Body of pancreas (tissue), 4 donors: Measurements from ENCODE around the gene MROH9. TPM values are rescaled to one million over a fixed set of nuclear protein-coding genes. Genes with fewer than 3 reads are reported as not detected.
"Not testable (repeated sequence)": the region's sequence is repeated elsewhere in the genome, so short reads cannot be mapped to it uniquely, and the experiment has no call there.

Source experiments
- ATAC-seq: fragments of 150-250 bp; one replicate; pipeline ENCODE4 v1.9.1; 2016
- DNase-seq, 4 donors: peaks; one replicate each; pipeline ENCODE4 v3.0.0-alpha.2; 2019
- H3K27ac ChIP-seq, 4 donors: fragments of 200-600 bp; sonication (generic); 1 replicate in 3 of 4; 2 replicates in 1 of 4; pipeline versions ENCODE4 v1.5.1 to v1.6.1; 2016 to 2019; ENCODE audit warnings: mild to moderate bottlenecking in 1 of 4, mixed read lengths in 1 of 4, moderate library complexity in 1 of 4
- H3K27me3 ChIP-seq, 2 donors: fragments of 200-600 bp; sonication (generic); one replicate each; pipeline ENCODE4 v1.6.0; 2016; ENCODE audit warnings: mild to moderate bottlenecking in 1 of 2
- H3K36me3 ChIP-seq, 2 donors: fragments of 200-600 bp; sonication (generic); replicated peaks in 1 of 2; 2 replicates each; pipeline ENCODE4 v1.5.1; 2016; ENCODE audit warnings: low read depth in 2 of 2; ENCODE audit not compliant: insufficient read depth in 1 of 2
- H3K4me1 ChIP-seq: fragments of 200-600 bp; sonication (generic); one replicate; pipeline ENCODE4 v1.6.0; 2016
- H3K4me3 ChIP-seq, 2 donors: fragments of 200-600 bp; sonication (generic); 1 replicate in 1 of 2; 2 replicates in 1 of 2; pipeline ENCODE4 v1.5.1; 2016 to 2019
- H3K9me3 ChIP-seq, 3 donors: fragments of 200-600 bp; sonication (generic); 1 replicate in 2 of 3; 2 replicates in 1 of 3; pipeline ENCODE4 v1.5.1; 2016
- POLR2A ChIP-seq, 3 donors: fragments of 450-650 bp; IDR thresholded peaks; one replicate each; pipeline ENCODE4 v1.6.1; 2016; ENCODE audit warnings: antibody characterized with exemption in 3 of 3, mild to moderate bottlenecking in 2 of 3
- WGBS, 2 donors: methylation state at CpG; one replicate each; pipeline ENCODE4 v1.1.5; 2017; 5-methylcytosine and 5-hydroxymethylcytosine counted together
- intact Hi-C: fragments of 100-400 bp; cut with DNase I; formaldehyde crosslinking; loops from one replicate; pipeline ENCODE4 v1.15.1; 2023
- total RNA-seq, 2 donors: library from RNA; depleted of rRNA; stranded (reverse); fragments of >200 nt; gene quantifications; one replicate each; pipeline ENCODE4 v1.1.0, GENCODE V29; 2016
- TF ChIP-seq, protein P1 (sequence below), 7 experiments: fragments of 450-650 bp in 4 of 7; fragments of 200-600 bp in 3 of 7; sonication (generic) in 3 of 7; IDR thresholded peaks; one replicate each; pipeline ENCODE4 v1.5.1; 2016 to 2019; ENCODE audit warnings: antibody characterized with exemption in 7 of 7

Gene MROH9
- total RNA-seq, 2 donors from 2014 or later: not detected

DNA sequence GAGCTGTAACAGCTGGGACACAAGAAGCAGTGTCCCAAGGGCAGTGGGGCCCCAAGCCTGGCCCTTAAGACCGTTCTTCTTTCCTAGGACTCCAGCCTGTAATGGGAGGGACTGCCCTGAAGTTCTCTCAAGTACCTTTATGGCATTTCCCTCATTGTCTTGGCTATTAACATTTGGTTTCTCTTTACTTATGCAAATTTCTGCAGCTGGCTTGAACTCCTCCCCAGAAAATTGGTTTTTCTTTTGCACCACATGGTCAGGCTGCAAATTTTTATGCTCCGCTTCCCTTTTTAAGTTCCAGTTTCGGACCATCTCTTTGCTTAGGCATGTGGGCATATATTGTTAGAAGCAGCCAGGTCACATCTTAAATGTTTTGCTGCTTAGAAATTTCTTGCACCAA lies 3.1 kb upstream of the MROH9 start:
- no peak for DNase-seq
- H3K27ac ChIP-seq: no peak overlapping the region
- no peaks in the 10 kb centered on the region for H3K27me3 ChIP-seq
- no peak for ATAC-seq
- H3K4me1 ChIP-seq: no peaks in the 10 kb centered on the region
- no peaks in the 10 kb centered on the region for H3K9me3 ChIP-seq
- TF ChIP-seq, protein P1, sequence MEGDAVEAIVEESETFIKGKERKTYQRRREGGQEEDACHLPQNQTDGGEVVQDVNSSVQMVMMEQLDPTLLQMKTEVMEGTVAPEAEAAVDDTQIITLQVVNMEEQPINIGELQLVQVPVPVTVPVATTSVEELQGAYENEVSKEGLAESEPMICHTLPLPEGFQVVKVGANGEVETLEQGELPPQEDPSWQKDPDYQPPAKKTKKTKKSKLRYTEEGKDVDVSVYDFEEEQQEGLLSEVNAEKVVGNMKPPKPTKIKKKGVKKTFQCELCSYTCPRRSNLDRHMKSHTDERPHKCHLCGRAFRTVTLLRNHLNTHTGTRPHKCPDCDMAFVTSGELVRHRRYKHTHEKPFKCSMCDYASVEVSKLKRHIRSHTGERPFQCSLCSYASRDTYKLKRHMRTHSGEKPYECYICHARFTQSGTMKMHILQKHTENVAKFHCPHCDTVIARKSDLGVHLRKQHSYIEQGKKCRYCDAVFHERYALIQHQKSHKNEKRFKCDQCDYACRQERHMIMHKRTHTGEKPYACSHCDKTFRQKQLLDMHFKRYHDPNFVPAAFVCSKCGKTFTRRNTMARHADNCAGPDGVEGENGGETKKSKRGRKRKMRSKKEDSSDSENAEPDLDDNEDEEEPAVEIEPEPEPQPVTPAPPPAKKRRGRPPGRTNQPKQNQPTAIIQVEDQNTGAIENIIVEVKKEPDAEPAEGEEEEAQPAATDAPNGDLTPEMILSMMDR (IDR thresholded peaks at IDR 0.05): no peak
- no peak for TF ChIP-seq POLR2A (IDR thresholded peaks at IDR 0.05)
- no peak overlapping the region for H3K4me3 ChIP-seq
- 80 to 82% methylated on average over 3 of the region's 3 CpGs for WGBS, 2 donors
- no peaks in the 10 kb centered on the region for H3K36me3 ChIP-seq
- intact Hi-C loops: no loop called here

DNA sequence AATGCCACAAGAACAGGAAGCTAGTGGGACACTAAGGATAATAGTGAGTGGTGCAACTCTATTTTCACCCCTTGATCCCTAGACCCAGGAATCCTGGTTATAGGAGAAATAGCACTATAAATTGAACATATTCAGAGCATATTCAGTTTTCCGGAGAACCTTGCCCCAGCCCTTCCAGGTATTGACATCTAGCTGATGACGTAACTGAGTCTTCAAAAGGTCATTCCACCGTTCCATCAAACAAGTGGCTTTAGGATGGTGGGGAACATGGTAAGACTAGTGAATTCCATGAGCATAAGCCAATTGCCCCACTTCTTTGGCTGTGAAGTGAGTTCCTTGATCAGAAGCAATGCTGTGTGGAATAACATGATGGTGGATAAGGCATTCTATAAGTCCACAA lies 2.9 kb downstream of the MROH9 start:
- WGBS, 2 donors: 80 to 92% methylated on average over 3 of the region's 3 CpGs
- intact Hi-C loops: no loop called here
- ATAC-seq (no peak), DNase-seq (no peak)
- TF ChIP-seq, protein P1 (IDR thresholded peaks at IDR 0.05): no peak
- TF ChIP-seq POLR2A (IDR thresholded peaks at IDR 0.05): no peak
- Histone ChIP-seq H3K4me3 (no peak overlapping the region), H3K27ac (no peak overlapping the region), H3K4me1 (no peaks in the 10 kb centered on the region), H3K9me3 (no peaks in the 10 kb centered on the region), H3K27me3 (no peaks in the 10 kb centered on the region), H3K36me3 (no peaks in the 10 kb centered on the region)

DNA sequence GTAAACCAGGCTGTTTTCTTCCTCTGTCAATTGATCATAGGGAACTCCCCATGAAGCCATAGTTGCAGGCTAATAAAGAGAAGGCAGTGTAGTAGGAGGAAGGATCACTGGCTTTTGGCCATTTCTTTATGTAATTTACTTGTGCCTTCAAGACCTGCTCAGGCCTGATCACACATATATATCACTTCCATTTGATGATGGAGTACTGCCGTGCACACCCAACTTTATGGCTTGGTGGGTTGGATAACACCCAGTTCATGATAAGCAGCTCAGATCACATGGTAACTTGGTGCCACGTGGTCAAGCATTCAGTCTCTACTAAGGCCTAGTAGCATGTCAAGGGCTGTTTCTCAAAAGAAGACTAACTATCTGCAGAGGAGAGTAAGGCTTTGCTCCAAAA lies 4.1 kb downstream of the MROH9 start:
- 58 to 69% methylated on average over 2 of the region's 2 CpGs for WGBS, 2 donors
- Histone ChIP-seq H3K4me1 (no peaks in the 10 kb centered on the region), H3K4me3 (no peak overlapping the region), H3K27me3 (no peaks in the 10 kb centered on the region), H3K9me3 (no peaks in the 10 kb centered on the region), H3K36me3 (no peaks in the 10 kb centered on the region), H3K27ac (no peak overlapping the region)
- ATAC-seq (no peak), DNase-seq (no peak)
- no peak for TF ChIP-seq POLR2A (IDR thresholded peaks at IDR 0.05)
- TF ChIP-seq, protein P1 (IDR thresholded peaks at IDR 0.05): no peak
- intact Hi-C loops: no loop called here

DNA sequence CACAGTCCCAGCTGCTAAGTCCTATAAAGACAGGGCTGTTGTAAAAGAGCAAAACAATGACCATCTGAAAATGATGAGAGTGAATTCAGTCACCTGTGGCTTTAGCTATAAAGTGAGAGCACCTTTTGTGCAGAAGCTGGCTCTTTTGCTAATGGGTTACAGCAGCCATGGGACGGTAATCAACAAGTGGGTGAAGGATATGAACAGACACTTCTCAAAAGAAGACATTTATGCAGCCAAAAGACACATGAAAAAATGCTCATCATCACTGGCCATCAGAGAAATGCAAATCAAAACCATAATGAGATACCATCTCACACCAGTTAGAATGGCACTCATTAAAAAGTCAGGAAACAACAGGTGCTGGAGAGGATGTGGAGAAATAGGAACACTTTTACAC lies 16.4 kb downstream of the MROH9 start:
- H3K4me1 ChIP-seq, H3K4me3 ChIP-seq, H3K27me3 ChIP-seq, DNase-seq, ATAC-seq, intact Hi-C loops, H3K27ac ChIP-seq, H3K36me3 ChIP-seq, H3K9me3 ChIP-seq: not testable (repeated sequence)
- WGBS, 2 donors: 50 to 83% methylated on average over 1 of the region's 1 CpG

DNA sequence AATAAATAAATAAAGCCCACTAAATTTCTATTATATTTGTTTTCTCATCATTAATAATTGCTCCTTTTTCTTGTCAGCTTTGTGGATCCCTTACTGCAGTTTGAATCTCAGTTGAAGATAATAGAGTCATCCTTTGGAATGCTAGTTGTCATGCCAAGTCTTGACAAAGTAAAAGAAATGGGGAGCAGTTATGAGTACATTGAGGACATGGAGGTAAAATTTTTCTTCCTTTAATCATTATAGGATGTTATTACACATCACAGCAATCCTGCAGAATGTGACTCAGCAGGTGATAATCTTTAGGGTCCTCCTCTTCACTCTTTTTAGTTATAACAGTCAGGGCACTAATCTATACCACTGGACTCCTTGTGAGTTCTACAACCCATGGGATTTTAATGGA lies 24.1 kb downstream of the MROH9 start:
- Histone ChIP-seq H3K36me3 (no peaks in the 10 kb centered on the region), H3K9me3 (no peaks in the 10 kb centered on the region), H3K4me1 (no peaks in the 10 kb centered on the region), H3K27ac (no peak overlapping the region), H3K27me3 (no peaks in the 10 kb centered on the region), H3K4me3 (no peak overlapping the region)
- TF ChIP-seq, protein P1 (IDR thresholded peaks at IDR 0.05): no peak
- no peak for TF ChIP-seq POLR2A (IDR thresholded peaks at IDR 0.05)
- DNase-seq (no peak), ATAC-seq (no peak)
- intact Hi-C loops: no loop called here
